ENCODE results near the gene SYTL3.
A peak's percentile ranks its signal among the peaks of the same experiment; 100 is the strongest.

SYTL3 gene

GRCh38 chr6:158764183-158764849 is 114.5 kb downstream of the SYTL3 start:
- no peak for DNase-seq

DNA sequence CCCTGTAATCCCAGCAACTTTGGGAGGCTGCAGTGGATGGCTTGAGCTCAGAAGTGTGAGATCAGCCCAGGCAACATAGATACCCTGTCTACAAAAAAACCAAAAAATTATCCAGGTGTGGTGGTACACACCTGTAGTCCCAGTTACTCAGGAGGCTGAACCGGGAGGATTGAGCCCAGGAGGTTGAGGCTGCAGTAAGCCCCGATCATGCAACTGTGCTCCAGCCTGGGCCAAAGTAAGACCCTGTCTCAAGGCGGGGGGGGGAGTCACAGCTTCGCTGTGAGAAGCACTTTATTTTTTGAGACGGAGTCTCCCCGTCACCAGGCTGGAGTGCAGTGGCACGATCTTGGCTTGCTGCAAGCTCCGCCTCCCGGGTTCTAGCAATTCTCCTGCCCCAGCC is 115.1 kb downstream of the SYTL3 start:
- no peak for DNase-seq

DNA sequence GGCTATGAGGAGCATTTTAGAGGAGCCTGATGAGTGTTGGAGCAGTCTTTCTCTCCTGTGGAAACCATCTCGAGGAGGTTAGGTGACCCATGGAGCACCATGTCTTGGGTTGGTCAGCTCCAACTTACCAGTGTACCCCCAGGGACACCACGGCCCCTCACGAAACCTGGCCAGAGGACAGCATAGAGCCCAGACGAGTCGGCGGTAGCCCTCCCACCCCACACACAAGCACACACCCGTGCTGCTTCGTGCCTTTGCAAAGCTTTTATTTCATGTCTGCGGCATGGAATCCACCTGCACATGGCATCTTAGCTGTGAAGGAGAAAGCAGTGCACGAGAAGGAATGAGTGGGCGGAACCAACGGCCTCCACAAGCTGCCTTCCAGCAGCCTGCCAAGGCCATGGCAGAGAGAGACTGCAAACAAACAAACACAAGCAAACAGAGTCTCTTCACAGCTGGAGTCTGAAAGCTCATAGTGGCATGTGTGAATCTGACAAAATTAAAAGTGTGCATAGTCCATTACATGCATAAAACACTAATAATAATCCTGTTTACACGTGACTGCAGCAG is 115.7 kb downstream of the SYTL3 start:
- DNase-seq: no peak

- DNase-seq: no peak
Measured at GRCh38 chr6:158766621-158767455, 117.0 kb downstream of the SYTL3 start.

GRCh38 chr6:158767709-158768108 is 117.9 kb downstream of the SYTL3 start:
- no peak for DNase-seq

GRCh38 chr6:158768436-158768835 is 118.6 kb downstream of the SYTL3 start:
- DNase-seq: no peak

DNA sequence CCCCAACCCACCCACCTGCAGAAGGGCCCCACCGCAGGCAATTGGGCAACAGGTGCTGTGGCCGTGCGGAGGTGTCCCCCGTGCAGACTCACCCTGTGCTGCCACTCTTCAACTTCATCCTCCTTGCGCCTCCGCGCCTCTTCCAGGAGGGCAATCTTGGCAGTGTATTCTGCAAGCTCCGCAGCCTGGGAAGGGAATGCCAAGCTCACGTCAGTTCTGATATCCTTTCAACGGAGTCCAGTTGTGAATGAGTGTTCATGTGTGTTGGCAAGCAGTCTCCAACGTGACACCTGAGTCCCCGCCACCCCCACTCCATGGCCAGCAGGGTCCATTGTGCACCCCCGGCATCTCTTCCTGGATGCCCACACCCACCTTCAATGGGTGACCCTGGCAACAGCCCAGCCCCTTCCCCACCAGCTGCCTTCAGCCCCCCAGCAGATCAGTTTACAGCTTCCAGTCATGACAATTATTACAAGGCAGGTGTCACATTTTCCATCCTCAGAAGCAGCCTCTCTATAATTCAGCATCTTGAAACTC is 119.4 kb downstream of the SYTL3 start:
- no peak for DNase-seq

- DNase-seq: peak; percentile 97
Measured at GRCh38 chr6:158769771-158770432, 120.0 kb downstream of the SYTL3 start.

- DNase-seq: no peak
Measured at GRCh38 chr6:158770533-158771330, 120.9 kb downstream of the SYTL3 start.

- no peak for DNase-seq
Measured at GRCh38 chr6:158771399-158772152, 121.7 kb downstream of the SYTL3 start.

GRCh38 chr6:158772172-158772571 is 122.3 kb downstream of the SYTL3 start:
- no peak for DNase-seq

DNA sequence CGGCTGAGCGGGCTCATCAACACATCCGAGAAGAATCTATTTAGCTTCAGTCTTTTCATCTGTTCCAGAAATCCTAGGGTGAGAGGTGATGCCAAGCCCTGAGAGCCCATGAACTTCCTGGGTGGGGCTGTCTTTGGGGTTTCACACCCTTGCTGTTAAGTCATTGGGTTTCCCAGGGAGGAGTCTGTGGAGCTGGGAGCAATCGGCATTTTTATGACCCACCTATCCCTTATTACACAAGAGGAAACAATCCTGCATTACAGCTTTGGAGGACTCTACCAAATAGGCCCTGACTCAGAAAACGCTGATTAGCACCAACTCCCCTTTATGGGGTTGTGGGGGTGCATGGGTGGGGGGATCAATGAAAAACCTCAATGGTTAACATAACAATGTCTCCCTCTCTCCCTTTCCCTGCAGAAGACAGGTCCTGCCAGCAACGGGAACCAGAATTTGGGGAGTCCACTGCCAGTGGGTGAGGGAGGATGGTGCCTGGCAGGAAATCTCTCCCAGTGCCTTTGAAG is 123.1 kb downstream of the SYTL3 start:
- no peak for DNase-seq

GRCh38 chr6:158773581-158774449 is 124.0 kb downstream of the SYTL3 start:
- DNase-seq: no peak

GRCh38 chr6:158774717-158775449 is 125.0 kb downstream of the SYTL3 start:
- no peak for DNase-seq

- no peak for DNase-seq
Measured at GRCh38 chr6:158775832-158776231, 126.0 kb downstream of the SYTL3 start.

GRCh38 chr6:158776737-158777136 is 126.9 kb downstream of the SYTL3 start:
- no peak for DNase-seq

DNA sequence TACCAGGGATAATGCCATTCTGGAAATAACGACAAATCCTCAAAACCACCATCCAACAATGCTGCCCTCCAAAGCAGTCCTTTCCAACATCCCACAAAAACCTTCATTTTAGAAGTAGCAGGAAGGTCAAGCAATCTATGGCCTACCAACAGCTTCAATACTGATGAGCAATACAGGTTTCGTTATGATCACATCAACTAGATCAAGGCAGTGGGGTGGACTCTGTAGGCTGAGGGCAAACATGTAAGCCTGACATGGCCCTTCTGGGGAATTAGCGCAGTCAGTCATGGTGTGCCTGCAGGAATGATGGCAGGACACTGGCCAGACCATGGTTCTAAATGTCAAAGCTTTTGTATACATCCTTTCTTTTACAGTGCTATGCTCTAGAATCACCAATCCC is 127.7 kb downstream of the SYTL3 start:
- DNase-seq: no peak

DNA sequence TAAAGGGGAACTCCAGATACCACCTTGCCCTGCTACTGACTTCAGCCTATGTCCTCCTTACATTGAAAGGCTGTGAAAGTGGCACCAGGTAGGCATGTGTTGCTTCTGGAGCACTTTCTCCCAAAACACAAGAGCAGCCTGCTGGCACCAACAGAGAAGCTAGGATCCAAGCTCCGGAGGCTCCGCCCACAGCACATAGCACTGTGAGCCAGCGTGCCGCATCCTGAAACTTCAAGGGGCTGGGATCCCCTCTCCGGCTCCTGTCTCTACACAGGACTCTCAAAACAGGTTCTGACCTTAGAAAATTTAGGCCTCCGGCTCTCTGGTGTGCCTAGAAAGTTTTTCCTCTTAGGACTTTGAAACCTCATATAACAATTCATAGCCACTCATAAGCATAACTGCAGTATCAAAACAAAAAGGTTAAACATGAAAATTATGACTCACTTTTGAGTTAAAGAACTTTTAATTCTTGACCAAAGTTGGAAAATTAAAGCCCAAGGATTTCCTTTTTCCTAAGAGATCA is 128.2 kb downstream of the SYTL3 start:
- no peak for DNase-seq

GRCh38 chr6:158780246-158780884 is 130.5 kb downstream of the SYTL3 start:
- no peak for DNase-seq

All from NCI-H524 treated with DMSO at 0.1 percent for 48 hours (cell line).